Peyer's patch (tissue), 4 donors: ENCODE measurements around the gene HELZ.

Experiments used
- POLR2A ChIP-seq, 2 donors: fragments of 450-650 bp; IDR thresholded peaks; one replicate each; pipeline ENCODE4 v1.5.1; 2017; ENCODE audit warnings: antibody characterized with exemption in 2 of 2, mild to moderate bottlenecking in 2 of 2, moderate library complexity in 2 of 2
- TF ChIP-seq, protein P1 (sequence below), 6 experiments: fragments of 450-650 bp in 4 of 6; fragments of 200-600 bp in 2 of 6; sonication (generic) in 1 of 6; IDR thresholded peaks; one replicate each; pipeline ENCODE4 v1.5.1; 2017 to 2019; ENCODE audit warnings: antibody characterized with exemption in 6 of 6, mild to moderate bottlenecking in 3 of 6, moderate library complexity in 1 of 6

DNA sequence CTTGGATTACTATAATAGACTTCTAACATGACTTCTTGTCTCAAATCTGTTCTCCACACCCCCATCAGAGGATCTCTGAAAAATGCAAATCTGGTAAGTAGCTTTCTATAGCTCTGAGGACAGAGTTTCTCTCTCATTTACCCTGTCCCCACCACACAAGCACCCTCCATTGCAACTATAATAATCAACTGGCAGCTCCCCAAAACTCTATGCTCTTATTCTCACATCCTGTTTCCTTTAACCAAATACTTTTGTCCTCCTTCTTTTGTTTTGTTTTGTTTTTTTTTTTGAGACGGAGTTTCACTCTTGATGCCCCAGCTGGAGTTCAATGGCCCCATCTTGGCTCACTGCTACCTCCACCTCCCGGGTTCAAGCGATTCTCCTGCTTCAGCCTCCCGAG is 73.4 kb downstream of the HELZ start:
- TF ChIP-seq, protein P1, sequence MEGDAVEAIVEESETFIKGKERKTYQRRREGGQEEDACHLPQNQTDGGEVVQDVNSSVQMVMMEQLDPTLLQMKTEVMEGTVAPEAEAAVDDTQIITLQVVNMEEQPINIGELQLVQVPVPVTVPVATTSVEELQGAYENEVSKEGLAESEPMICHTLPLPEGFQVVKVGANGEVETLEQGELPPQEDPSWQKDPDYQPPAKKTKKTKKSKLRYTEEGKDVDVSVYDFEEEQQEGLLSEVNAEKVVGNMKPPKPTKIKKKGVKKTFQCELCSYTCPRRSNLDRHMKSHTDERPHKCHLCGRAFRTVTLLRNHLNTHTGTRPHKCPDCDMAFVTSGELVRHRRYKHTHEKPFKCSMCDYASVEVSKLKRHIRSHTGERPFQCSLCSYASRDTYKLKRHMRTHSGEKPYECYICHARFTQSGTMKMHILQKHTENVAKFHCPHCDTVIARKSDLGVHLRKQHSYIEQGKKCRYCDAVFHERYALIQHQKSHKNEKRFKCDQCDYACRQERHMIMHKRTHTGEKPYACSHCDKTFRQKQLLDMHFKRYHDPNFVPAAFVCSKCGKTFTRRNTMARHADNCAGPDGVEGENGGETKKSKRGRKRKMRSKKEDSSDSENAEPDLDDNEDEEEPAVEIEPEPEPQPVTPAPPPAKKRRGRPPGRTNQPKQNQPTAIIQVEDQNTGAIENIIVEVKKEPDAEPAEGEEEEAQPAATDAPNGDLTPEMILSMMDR (IDR thresholded peaks at IDR 0.05), result no peak
- TF ChIP-seq POLR2A (IDR thresholded peaks at IDR 0.05), result no peak
